Left renal cortex interstitium (tissue), 4 donors: Measurements from ENCODE around the gene AKAP12. TPM values are rescaled to one million over a fixed set of nuclear protein-coding genes. Genes with fewer than 3 reads are reported as not detected.
"Not testable (repeated sequence)": the region's sequence is repeated elsewhere in the genome, so short reads cannot be mapped to it uniquely, and the experiment has no call there.

Source experiments
- DNase-seq, 4 donors: peaks; one replicate each; pipeline ENCODE4 v3.0.0-alpha.2; 2013; ENCODE audit warnings: low read depth in 4 of 4, low spot score in 2 of 4, missing footprints in 1 of 4
- polyA plus RNA-seq, 4 donors: library from polyadenylated mRNA; unstranded; fragments of 120-200 nt; gene quantifications; one replicate each; pipeline ENCODE4 v1.2.1, GENCODE V29; 2013; ENCODE audit not compliant: insufficient read length in 4 of 4

AKAP12 gene
- polyA plus RNA-seq, 4 donors = 127 to 183 (median 163) TPM

GRCh38 chr6:151338651-151339200 is 99.0 kb downstream of the AKAP12 start:
- DNase-seq = no peak

- no peak for DNase-seq
Measured at GRCh38 chr6:151339369-151339768, 99.6 kb downstream of the AKAP12 start.

DNA sequence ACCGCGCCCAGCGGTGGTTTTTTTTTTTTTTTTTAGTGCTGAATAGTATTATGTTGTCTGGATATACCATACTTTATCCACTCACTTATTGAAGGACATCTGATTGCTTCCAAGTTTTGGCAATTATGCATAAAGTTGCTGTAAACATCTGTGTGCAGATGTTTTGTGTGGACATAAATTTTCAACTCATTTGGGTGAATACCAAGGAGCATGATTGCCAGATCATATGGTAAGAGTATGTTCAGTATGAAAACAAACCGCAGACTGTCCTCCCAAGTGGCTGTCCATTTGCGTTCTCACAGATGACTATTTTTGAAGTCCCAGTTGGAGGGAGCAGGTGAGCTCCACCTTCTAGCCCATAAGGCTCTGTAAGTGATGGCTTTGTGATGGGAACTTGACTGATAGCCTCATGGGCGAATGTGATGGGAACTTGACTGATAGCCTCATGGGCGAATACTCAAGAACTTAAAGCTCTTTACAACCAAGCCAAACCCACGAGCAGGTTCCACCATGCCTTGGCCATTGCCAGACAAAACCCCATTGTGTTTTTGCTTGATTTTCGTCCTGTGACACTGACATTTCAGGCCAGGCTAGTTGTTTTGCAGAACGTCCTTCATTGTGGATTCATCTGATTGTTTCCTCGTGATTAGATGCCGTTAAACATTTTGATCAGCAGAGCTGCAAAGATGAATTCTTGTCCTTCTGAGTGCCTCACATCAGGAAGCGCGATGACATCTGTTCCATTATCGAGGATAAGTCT is 100.6 kb downstream of the AKAP12 start:
- DNase-seq = no peak

DNA sequence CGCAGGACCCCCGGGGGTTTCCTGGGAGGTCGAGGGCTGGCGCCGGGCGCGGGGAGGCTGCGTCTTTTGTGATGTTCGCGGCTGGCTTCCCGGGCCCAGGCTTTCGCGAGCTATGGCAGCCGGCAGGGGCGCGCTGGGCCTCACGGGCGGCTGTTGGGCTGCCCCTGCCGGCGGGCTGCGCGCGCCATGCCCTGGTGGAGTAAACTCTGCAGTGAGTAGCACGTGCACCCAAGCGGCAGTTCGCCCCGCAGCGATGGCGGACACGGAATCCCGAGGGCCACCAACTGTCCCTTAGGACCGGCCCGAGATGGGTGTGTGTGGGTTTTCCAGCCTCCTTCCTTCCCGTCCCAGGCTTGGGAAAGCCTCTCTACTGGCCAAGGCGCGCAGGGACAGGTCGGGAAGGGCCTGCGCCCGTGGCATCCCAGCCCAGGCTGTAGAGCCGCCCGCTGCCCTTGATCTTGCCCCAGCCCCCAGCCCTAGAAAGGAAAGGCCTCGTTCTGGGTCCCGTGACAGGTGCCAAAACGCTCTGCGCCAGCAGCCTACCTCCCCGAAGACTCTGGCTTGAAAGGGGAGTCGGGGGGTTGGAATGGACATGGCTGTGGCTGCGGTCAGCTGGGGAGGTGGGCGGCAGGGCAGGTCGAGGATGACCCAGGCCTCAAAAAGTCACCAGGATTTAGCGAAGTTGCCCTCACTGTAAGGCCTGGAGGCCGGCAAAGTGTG is 101.9 kb downstream of the AKAP12 start:
- no peak for DNase-seq

DNA sequence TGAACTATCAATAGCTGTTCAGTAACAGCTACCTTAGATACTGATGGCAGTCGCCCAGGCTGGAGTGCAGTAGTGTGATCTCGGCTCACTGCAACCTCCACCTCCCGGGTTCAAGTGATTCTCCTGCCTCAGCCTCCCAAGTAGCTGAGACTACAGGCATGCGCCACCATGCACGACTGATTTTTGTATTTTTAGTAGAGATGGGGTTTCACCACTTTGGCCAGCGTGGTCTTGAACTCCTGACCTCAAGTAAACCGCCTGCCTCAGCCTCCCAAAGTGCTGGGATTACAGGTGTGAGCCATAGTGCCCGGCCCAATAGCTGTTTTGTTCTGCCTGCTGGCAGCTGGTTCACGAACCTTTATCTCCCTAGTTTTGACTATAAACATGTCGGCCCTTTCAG is 103.0 kb downstream of the AKAP12 start:
- not testable (repeated sequence) for DNase-seq

DNA sequence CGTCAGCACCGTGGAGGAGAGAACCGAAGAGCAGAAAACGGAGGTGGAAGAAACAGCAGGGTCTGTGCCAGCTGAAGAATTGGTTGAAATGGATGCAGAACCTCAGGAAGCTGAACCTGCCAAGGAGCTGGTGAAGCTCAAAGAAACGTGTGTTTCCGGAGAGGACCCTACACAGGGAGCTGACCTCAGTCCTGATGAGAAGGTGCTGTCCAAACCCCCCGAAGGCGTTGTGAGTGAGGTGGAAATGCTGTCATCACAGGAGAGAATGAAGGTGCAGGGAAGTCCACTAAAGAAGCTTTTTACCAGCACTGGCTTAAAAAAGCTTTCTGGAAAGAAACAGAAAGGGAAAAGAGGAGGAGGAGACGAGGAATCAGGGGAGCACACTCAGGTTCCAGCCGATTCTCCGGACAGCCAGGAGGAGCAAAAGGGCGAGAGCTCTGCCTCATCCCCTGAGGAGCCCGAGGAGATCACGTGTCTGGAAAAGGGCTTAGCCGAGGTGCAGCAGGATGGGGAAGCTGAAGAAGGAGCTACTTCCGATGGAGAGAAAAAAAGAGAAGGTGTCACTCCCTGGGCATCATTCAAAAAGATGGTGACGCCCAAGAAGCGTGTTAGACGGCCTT is 110.0 kb downstream of the AKAP12 start:
- no peak for DNase-seq

- DNase-seq = no peak
Measured at GRCh38 chr6:151350442-151351145, 110.8 kb downstream of the AKAP12 start.

DNA sequence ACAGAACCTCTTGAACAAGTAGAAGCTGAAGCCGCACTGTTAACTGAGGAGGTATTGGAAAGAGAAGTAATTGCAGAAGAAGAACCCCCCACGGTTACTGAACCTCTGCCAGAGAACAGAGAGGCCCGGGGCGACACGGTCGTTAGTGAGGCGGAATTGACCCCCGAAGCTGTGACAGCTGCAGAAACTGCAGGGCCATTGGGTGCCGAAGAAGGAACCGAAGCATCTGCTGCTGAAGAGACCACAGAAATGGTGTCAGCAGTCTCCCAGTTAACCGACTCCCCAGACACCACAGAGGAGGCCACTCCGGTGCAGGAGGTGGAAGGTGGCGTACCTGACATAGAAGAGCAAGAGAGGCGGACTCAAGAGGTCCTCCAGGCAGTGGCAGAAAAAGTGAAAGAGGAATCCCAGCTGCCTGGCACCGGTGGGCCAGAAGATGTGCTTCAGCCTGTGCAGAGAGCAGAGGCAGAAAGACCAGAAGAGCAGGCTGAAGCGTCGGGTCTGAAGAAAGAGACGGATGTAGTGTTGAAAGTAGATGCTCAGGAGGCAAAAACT is 111.5 kb downstream of the AKAP12 start:
- DNase-seq = no peak

- no peak for DNase-seq
Measured at GRCh38 chr6:151351731-151352130, 112.0 kb downstream of the AKAP12 start.

GRCh38 chr6:151352410-151353396 is 112.9 kb downstream of the AKAP12 start:
- DNase-seq = no peak

- DNase-seq = no peak
Measured at GRCh38 chr6:151353795-151354194, 114.0 kb downstream of the AKAP12 start.

DNA sequence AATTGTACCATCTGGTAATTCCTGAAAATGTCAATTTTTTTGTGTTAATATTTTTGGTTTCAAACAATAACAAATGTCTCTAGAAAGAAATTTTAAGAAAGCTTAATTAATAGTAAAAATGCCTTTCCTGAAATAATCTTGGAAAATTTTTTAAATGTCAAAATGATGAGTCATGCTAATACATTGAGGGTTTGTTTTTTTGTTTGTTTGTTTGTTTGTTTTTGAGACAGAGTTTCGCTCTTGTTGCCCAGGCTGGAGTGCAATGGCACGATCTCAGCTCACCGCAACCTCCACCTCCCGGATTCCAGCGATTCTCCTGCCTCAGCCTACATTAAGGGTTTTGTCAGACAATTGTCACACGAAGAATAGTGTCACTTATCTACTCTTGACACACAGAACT is 117.2 kb downstream of the AKAP12 start:
- not testable (repeated sequence) for DNase-seq

DNA sequence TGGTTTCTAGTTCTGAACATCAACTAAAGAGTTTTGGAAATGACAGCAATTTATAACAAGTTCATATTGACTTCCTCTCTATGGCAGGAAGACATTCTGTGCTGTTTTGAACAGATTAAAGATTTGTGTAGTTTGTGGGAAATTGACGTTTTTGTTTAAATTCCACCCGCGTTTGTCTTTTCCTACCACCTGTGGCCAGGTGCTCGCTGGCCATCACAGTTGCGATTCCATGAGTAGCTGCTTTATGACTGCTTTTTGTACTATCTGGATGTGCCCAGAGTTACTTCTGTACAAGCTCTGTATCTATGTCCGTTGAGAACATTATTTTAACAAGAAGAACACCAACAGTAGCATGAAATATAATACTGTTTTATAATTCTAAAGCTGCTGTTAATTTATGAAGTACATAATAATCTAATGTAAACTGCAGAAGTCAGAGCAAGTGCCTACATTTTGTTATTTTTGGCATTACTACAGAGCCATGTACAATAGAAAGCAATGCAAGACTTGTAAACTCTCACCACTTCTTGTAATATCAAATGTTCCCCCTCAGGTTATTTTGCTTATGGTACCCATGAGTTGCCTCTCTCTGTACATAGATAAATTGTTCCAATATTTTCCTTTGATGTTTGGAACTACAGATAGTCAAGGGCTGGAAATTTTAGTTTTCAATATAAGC is 118.1 kb downstream of the AKAP12 start:
- no peak for DNase-seq

GRCh38 chr6:151358475-151358874 is 118.7 kb downstream of the AKAP12 start:
- DNase-seq = no peak

DNA sequence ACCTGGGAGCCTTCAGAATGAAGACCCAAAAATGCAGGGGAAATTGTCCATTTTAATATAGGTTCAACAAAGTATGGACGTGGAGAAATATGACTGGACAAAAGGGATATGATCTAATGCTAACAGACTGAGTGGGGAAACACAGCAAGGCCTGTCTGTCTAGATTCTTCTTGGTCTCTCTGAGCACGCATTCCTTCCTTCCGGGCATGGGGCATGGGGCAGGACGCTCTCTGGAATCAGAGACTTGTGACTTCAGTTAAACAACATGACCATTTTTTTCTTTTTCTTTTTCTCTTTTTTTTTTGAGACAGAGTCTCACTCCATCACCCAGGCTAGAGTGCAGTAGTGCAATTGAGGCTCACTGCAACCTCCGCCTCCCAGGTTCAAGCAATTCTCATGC is 119.7 kb downstream of the AKAP12 start:
- no peak for DNase-seq

DNA sequence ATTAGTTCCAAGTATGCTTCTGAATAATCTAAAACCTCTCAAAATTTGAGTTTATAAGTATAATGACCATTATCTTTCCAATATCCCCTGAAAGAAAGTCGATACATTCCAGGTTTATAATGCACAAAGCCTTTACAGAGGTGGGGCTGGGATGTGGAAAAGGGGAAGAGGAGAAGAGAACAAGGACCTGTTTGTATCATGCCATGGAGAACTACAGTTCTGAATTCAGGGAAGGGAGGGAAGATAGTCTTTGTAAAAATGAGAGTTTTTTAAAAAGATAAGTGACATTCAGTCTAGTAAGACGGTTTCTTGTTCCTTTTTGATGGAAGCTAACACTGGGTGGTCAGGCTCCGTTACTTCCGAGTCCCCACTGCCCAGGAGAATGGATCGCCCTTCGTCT is 125.5 kb downstream of the AKAP12 start:
- DNase-seq = no peak

DNA sequence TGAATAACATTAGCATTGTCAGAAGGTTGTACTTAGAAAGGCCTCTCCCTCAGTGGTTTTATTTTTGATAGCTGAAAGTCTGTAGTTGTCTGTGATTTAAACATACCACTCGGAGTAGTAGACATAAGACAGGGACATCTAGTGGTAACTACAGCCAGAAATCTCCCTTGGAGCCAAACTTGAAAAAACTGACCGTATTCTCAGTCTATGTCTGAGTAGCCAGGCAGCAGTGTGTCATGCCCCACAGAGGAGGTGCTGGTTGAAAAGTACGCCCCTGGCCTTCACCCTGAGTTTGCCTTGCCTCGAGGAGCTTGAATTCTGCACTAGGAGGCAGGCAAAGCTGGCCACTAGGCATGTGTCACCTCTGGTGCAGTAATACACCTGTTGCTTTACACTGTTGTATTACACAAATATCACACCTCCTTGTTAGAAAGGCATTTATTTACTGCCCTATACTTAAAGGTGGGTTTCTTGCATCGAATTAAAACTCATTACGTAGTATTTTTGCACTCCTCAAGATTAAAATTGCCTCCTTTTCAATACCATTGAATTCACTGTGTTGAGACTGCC is 130.8 kb downstream of the AKAP12 start:
- DNase-seq = no peak

- DNase-seq = no peak
Measured at GRCh38 chr6:151372164-151372563, 132.4 kb downstream of the AKAP12 start.
